HepG2 (cell line): ENCODE results near the gene GPR139. TPM values are rescaled to one million over a fixed set of nuclear protein-coding genes. Genes with fewer than 3 reads are reported as not detected.

Source experiments
- ATAC-seq: fragments of 200-7000 bp; cut with Tn5 transposase; 3 replicates; pipeline ENCODE4 v1.9.1; 2020; ENCODE audit warnings: mild to moderate bottlenecking, moderate library complexity
- Bru-seq: library from RNA; stranded (reverse); fragments of 400-500 nt; gene quantifications from one replicate; lab custom pipeline; 2021; lab: Mats Ljungman, UMichigan
- BruChase-seq, 2 experiments: library from RNA; stranded (reverse); fragments of 400-500 nt; gene quantifications; one replicate each; lab custom pipeline; 2021; lab: Mats Ljungman, UMichigan
- BruUV-seq: library from RNA; stranded (reverse); fragments of 400-500 nt; replicated peaks from 2 replicates; lab custom pipeline; 2021; lab: Mats Ljungman, UMichigan
- CTCF ChIA-PET: fragments of 300-600 bp; formaldehyde crosslinking; extraction: SDS; loops from one replicate; lab custom pipeline; 2021; ENCODE audit warnings: low total read pairs, inconsistent platforms, low intra/inter-chr PET ratio; lab: Yijun Ruan, JAX
- POLR2A ChIA-PET: fragments of 350-600 bp; sonication (Branson Sonifier 250); formaldehyde crosslinking; loops from one replicate; lab custom pipeline; 2020; ENCODE audit warnings: antibody characterized with exemption, inconsistent platforms; lab: Yijun Ruan, JAX
- DNase-seq: peaks from one replicate; pipeline ENCODE4 v3.0.0-alpha.2; 2015; ENCODE audit warnings: low spot score
- FAIRE-seq: peaks from 3 replicates; lab custom pipeline; 2011; peaks lifted over from hg19 to GRCh38; lab: Jason Lieb, UNC
- H2AFZ ChIP-seq: one replicate; pipeline ENCODE4 v1.6.1; 2011; ENCODE audit warnings: low read length, inconsistent platforms
- H3K27ac ChIP-seq: fragments of 300-600 bp; 3 replicates; pipeline ENCODE4 v1.8.0; 2011; ENCODE audit warnings: mixed run types, mild to moderate bottlenecking, mixed read lengths, low read length, inconsistent platforms; ENCODE audit not compliant: insufficient read depth; ENCODE audit errors: extremely low read length
- H3K27me3 ChIP-seq, 2 experiments: fragments of 200-600 bp in 1 of 2; 2 replicates in 1 of 2; 3 replicates in 1 of 2; pipeline versions ENCODE4 v1.6.0 to v1.8.0; 2011; ENCODE audit warnings: low read length in 2 of 2, mild to moderate bottlenecking in 2 of 2, moderate library complexity in 2 of 2, inconsistent platforms in 1 of 2; ENCODE audit not compliant: insufficient read depth in 2 of 2, control insufficient read depth in 1 of 2
- H3K36me3 ChIP-seq, 2 experiments: fragments of 200-600 bp in 1 of 2; replicated peaks in 1 of 2; 2 replicates in 1 of 2; 3 replicates in 1 of 2; pipeline versions ENCODE4 v1.5.1 to v1.8.0; 2011; ENCODE audit warnings: low read length in 2 of 2, inconsistent platforms in 1 of 2; ENCODE audit not compliant: insufficient read depth in 2 of 2, control insufficient read depth in 1 of 2
- H3K4me1 ChIP-seq: 2 replicates; pipeline ENCODE4 v1.5.1; 2012; ENCODE audit warnings: low read length, inconsistent platforms; ENCODE audit not compliant: insufficient read depth
- H3K4me2 ChIP-seq: 2 replicates; pipeline ENCODE4 v1.6.0; 2011; ENCODE audit warnings: low read depth, low read length, inconsistent platforms
- H3K4me3 ChIP-seq, 3 experiments: fragments of 200-600 bp in 1 of 3; sonication (generic), shearing (Covaris generic) in 1 of 3; replicated peaks in 1 of 3; 2 replicates each; pipeline ENCODE4 v1.5.1; 2011 to 2016; ENCODE audit warnings: low read length in 3 of 3, inconsistent platforms in 2 of 3, low read depth in 2 of 3, mild to moderate bottlenecking in 2 of 3, control low read depth in 1 of 3, mixed read lengths in 1 of 3; ENCODE audit not compliant: insufficient read depth in 1 of 3
- H3K79me2 ChIP-seq: one replicate; pipeline ENCODE4 v1.6.1; 2011; ENCODE audit warnings: low read length, inconsistent platforms; ENCODE audit not compliant: insufficient read depth
- H3K9ac ChIP-seq: 2 replicates; pipeline ENCODE4 v1.6.0; 2011; ENCODE audit warnings: mild to moderate bottlenecking, low read depth, low read length, inconsistent platforms; ENCODE audit not compliant: insufficient read depth
- H3K9me3 ChIP-seq: 2 replicates; pipeline ENCODE4 v1.5.1; 2012; ENCODE audit warnings: mild to moderate bottlenecking, low read length
- H4K20me1 ChIP-seq: 2 replicates; pipeline ENCODE4 v1.6.0; 2011; ENCODE audit warnings: inconsistent platforms, mild to moderate bottlenecking, low read length, moderate library complexity; ENCODE audit not compliant: insufficient read depth
- DNMT1 ChIP-seq: sonication (generic); formaldehyde crosslinking; IDR thresholded peaks from 2 replicates; pipeline ENCODE4 v1.5.1; 2020; ENCODE audit warnings: mild to moderate bottlenecking, missing genetic modification reagents
- EZH2 ChIP-seq: conservative IDR thresholded peaks from 2 replicates; pipeline ENCODE4 v1.6.1; 2012; ENCODE audit warnings: mild to moderate bottlenecking, low read depth, low read length, moderate library complexity
- ZNF205 ChIP-seq: IDR thresholded peaks from 2 replicates; pipeline ENCODE4 v1.6.1; 2018; ENCODE audit warnings: missing biosample characterization, missing genetic modification reagents
- WGBS: methylation state at CpG from one replicate; pipeline ENCODE4 v1.1.6; 2017; ENCODE audit warnings: low lambda C conversion rate; 5-methylcytosine and 5-hydroxymethylcytosine counted together
- in situ Hi-C: cut with HindIII; loops from 2 replicates; pipeline ENCODE4 v1.10.0; 2017; ENCODE audit warnings: low pct_unique_long_range_greater_than_20kb; ENCODE audit not compliant: extremely low pct_ligation_motif_present
- intact Hi-C: fragments of 100-400 bp; cut with micrococcal nuclease; formaldehyde crosslinking; loops from one replicate; pipeline ENCODE4 v1.10.0; 2022; ENCODE audit not compliant: unreplicated experiment
- long read RNA-seq, 2 experiments: library from RNA in 1 of 2; library from polyadenylated mRNA in 1 of 2; stranded (forward) in 1 of 2; unstranded in 1 of 2; transcript quantifications; one replicate each; pipeline ENCODE4 v2.0.0, GENCODE V29; 2019 to 2022
- polyA minus RNA-seq, 3 experiments: library from RNA; depleted of rRNA, polyadenylated mRNA; stranded (reverse); fragments of >200 nt; gene quantifications; 2 replicates each; pipeline ENCODE4 v1.2.3, GENCODE V29; 2011; ENCODE audit warnings: low replicate concordance in 1 of 3
- polyA plus RNA-seq, 8 experiments: library from polyadenylated mRNA; depleted of rRNA in 3 of 8; stranded (reverse) in 7 of 8; unstranded in 1 of 8; fragments of >200 nt; fragmentation: Illumina TruSeq in 4 of 8; extraction: Trizol in 4 of 8; gene quantifications; 2 replicates each; pipeline versions ENCODE4 v1.2.1 to v1.2.3, GENCODE V29; 2011 to 2016; ENCODE audit warnings: low read depth in 4 of 8, missing spikeins in 1 of 8, mixed read lengths in 1 of 8; ENCODE audit not compliant: insufficient read depth in 1 of 8
- total RNA-seq, 5 experiments: library from RNA; depleted of rRNA; stranded (reverse); fragments of >200 nt; fragmentation: Illumina TruSeq; extraction: Trizol; gene quantifications; 2 replicates each; pipeline ENCODE4 v1.2.3, GENCODE V29; 2016; ENCODE audit warnings: low read depth in 1 of 5

The GPR139 gene
- total RNA-seq (2016; rRNA removed; fragmentation: Illumina TruSeq; extraction: Trizol) (not detected in 2 replicates), polyA plus RNA-seq (2011; rRNA removed) (not detected in 2 replicates), polyA minus RNA-seq (2011; rRNA and poly(A)+ RNA removed; ENCODE audit: low replicate concordance) (not detected in 2 replicates), Bru-seq, nascent RNA (not detected), BruChase-seq, experiment 1, labeled RNA remaining after a 6-hour chase (not detected), BruChase-seq, experiment 2, labeled RNA remaining after a 2-hour chase (not detected)
- not detected in 2 replicates for total RNA-seq (2016; cell fraction: cytosol; rRNA removed; fragmentation: Illumina TruSeq; extraction: Trizol; ENCODE audit: low read depth)
- not detected in 2 replicates for total RNA-seq (2016; cell fraction: insoluble cytoplasmic fraction; rRNA removed; fragmentation: Illumina TruSeq; extraction: Trizol)
- total RNA-seq (2016; cell fraction: membrane; rRNA removed; fragmentation: Illumina TruSeq; extraction: Trizol): not detected in 2 replicates
- total RNA-seq (2016; cell fraction: nucleus; rRNA removed; fragmentation: Illumina TruSeq; extraction: Trizol): not detected in 2 replicates
- not detected in 2 replicates for polyA plus RNA-seq (2011; cell fraction: cytosol; rRNA removed)
- polyA plus RNA-seq (2011; cell fraction: nucleus; rRNA removed): not detected in 2 replicates
- polyA plus RNA-seq (2012): not detected in 2 replicates
- polyA plus RNA-seq (2016; cell fraction: cytosol; fragmentation: Illumina TruSeq; extraction: Trizol; ENCODE audit: low read depth): not detected in 2 replicates
- not detected in 2 replicates for polyA plus RNA-seq (2016; cell fraction: insoluble cytoplasmic fraction; fragmentation: Illumina TruSeq; extraction: Trizol; ENCODE audit: low read depth)
- not detected in 2 replicates for polyA plus RNA-seq (2016; cell fraction: membrane; fragmentation: Illumina TruSeq; extraction: Trizol; ENCODE audit: low read depth)
- polyA plus RNA-seq (2016; cell fraction: nucleus; fragmentation: Illumina TruSeq; extraction: Trizol; ENCODE audit: insufficient read depth, low read depth): not detected in 2 replicates
- polyA minus RNA-seq (2011; cell fraction: cytosol; rRNA and poly(A)+ RNA removed): not detected in 2 replicates
- polyA minus RNA-seq (2011; cell fraction: nucleus; rRNA and poly(A)+ RNA removed): not detected in 2 replicates
- long read RNA-seq, experiment 1: 0 reads
- long read RNA-seq, experiment 2: 0 reads

DNA sequence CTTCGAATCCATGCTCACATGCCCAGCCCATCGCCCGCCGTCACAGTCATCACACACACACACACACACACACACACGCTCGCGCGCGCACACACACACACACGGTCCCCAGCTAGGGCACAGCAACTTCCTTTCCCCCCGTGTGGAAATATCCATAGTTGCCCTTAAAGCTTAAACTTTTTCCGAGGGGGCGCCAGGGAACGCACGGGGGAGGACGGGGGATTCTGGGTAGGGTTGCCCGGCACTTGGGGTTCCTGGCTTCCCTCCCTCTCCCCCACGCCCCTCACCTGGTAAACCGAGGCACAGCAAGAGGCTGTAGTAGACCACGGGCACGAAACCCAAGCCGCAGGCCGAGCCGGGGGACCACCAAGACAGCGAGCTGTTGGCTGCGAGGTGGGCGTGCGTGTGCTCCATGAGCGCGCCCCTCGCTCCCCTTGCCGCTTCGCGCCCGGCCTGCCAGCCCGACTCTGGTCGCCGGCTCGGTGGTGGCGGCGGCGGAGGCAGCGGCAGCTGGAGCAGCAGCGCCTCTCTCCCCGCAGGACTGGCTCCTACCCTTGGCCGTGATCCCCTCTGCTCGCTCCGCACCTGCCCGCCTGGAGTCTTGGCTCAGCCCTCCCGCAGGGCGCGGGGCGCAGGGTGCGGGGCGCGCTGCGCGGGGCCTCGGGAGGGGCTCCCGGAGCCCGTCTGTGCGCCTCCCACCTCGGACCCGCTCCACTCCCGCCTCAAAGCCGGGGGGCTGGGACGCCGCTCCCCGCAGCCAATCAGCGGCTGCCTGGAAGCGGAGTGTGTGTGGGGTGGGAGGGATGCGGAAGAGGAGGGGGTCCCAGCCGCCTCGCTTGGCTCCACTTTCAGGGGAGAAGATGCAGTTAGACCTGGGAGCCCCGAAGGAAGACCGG lies at the start of gene GPR139:
GPR139 (minus strand) TSS at position 688 of the 896 bp plus-strand sequence; CDS start at position 414, 274 bp downstream.
- in situ Hi-C loops (no loop called here), intact Hi-C loops (no loop called here)
- no TSS peak for BruUV-seq
- ATAC-seq (peak; percentile 29; the same call in 1 of the 3 replicates), FAIRE-seq (no peak), DNase-seq (no peak)
- CTCF ChIA-PET: no interaction called here
- H3K4me3 ChIP-seq: no peak within 1 kb of the TSS
- peaks cover 10 to 64% of the 10 kb centered on the region in 2 experiments; a peak in 3 of 5 replicates for H3K27me3 ChIP-seq
- no peak within 1 kb of the TSS for H3K9ac ChIP-seq
- peaks cover 4% of the 10 kb centered on the region; the same call in 1 of the 2 replicates for H3K9me3 ChIP-seq
- H2AFZ ChIP-seq: no peak within 1 kb of the TSS
- POLR2A ChIA-PET: no interaction called here
- no peaks in the 10 kb centered on the region for H3K79me2 ChIP-seq
- no peaks in the 10 kb centered on the region for H3K4me1 ChIP-seq
- TF ChIP-seq EZH2 (0 out of 2 replicates have a peak, but pooled peaks have one; percentile 75), ZNF205 (CRISPR knock-in tag) (no peak), DNMT1 (CRISPR knock-in tag) (peak; percentile 87; the same call in 1 of the 2 replicates)
- H4K20me1 ChIP-seq: no peaks in the 10 kb centered on the region
- WGBS: 28% methylated on average over 57 of the region's 76 CpGs
- H3K27ac ChIP-seq: no peak within 1 kb of the TSS
- H3K4me2 ChIP-seq: no peak within 1 kb of the TSS
- no peaks in the 10 kb centered on the region for H3K36me3 ChIP-seq
